Parathyroid adenoma (tissue), 2 donors: ENCODE results near the gene GADL1.

ENCODE experiments used
- H2AFZ ChIP-seq: fragments of 300-600 bp; sonication (generic); one replicate; pipeline ENCODE4 v1.7.0; 2017; ENCODE audit warnings: antibody characterized with exemption, mild to moderate bottlenecking
- H3K27ac ChIP-seq: fragments of 300-600 bp; sonication (generic); one replicate; pipeline ENCODE4 v1.7.0; 2017
- H3K27me3 ChIP-seq: fragments of 300-600 bp; sonication (generic); one replicate; pipeline ENCODE4 v1.7.0; 2017; ENCODE audit warnings: low read length; ENCODE audit not compliant: control insufficient read depth, insufficient read depth
- H3K36me3 ChIP-seq: fragments of 300-600 bp; sonication (generic); one replicate; pipeline ENCODE4 v1.7.0; 2017; ENCODE audit warnings: low read length; ENCODE audit not compliant: control insufficient read depth, insufficient read depth
- H3K4me1 ChIP-seq: fragments of 300-600 bp; sonication (generic); one replicate; pipeline ENCODE4 v1.7.0; 2017; ENCODE audit warnings: control low read depth
- H3K4me2 ChIP-seq: fragments of 300-600 bp; sonication (generic); one replicate; pipeline ENCODE4 v1.7.0; 2017; ENCODE audit warnings: low read length
- H3K4me3 ChIP-seq: fragments of 300-600 bp; sonication (generic); one replicate; pipeline ENCODE4 v1.7.0; 2017; ENCODE audit warnings: low read depth, low read length
- H3K79me2 ChIP-seq: fragments of 300-600 bp; sonication (generic); one replicate; pipeline ENCODE4 v1.7.0; 2017; ENCODE audit warnings: control low read depth
- H3K9ac ChIP-seq: fragments of 300-600 bp; sonication (generic); one replicate; pipeline ENCODE4 v1.7.0; 2017; ENCODE audit warnings: mild to moderate bottlenecking
- H3K9me3 ChIP-seq: fragments of 300-600 bp; sonication (generic); one replicate; pipeline ENCODE4 v1.7.0; 2017; ENCODE audit warnings: low read length; ENCODE audit not compliant: control insufficient read depth
- CTCF ChIP-seq: fragments of 300-600 bp; sonication (generic); IDR thresholded peaks from one replicate; pipeline ENCODE4 v1.7.0; 2017; ENCODE audit warnings: antibody characterized with exemption, mild to moderate bottlenecking
- donor health status: primary hyperparathyroidism.

Gene GADL1

DNA sequence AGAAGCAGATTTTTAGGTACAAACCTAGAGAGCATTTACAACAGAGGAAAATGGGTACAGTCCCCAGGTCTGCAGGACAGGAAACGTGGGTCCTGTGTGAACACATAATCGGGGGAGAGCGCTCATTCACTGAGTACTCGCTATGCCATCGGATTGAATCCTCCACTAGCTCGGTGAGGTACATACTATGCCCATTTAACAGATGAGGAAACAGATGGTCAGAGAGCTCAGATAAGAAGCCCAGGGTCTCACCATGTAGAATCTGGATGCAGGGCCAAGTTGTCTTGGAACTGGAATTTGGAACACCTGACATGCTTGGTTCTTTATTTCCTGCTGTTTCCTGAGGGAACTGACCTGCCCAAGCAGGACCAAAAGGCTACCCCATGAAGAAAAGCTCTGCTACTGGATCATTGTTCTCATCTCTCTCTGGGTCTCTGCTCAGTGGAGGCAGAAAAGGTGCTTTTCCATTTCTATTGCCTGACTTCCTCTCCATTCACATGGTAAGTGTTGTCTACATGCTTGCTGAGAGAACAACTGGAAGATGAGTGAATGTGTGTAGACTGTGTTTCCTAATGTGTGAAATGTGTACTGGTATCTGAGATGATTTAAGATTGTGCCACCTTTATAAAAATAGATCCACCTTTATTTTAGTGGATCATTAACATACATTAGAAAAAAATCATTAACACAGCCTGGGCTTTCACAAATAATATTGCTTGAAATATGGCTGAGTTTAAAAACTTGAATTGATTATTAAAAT, 199.0 kb downstream of the GADL1 start:
- Histone ChIP-seq H3K27me3 (no peaks in the 10 kb centered on the region), H3K9ac (no peak overlapping the region), H3K4me1 (peaks cover 3% of the 10 kb centered on the region), H3K9me3 (no peaks in the 10 kb centered on the region), H3K4me2 (no peak overlapping the region), H3K79me2 (no peaks in the 10 kb centered on the region), H3K27ac (no peak overlapping the region), H2AFZ (no peak overlapping the region), H3K36me3 (no peaks in the 10 kb centered on the region), H3K4me3 (no peak overlapping the region)
- no peak for TF ChIP-seq CTCF

GRCh38 chr3:30694668-30695067, 199.8 kb downstream of the GADL1 start:
- Histone ChIP-seq H3K9ac (no peak overlapping the region), H3K79me2 (no peaks in the 10 kb centered on the region), H3K9me3 (no peaks in the 10 kb centered on the region), H3K4me2 (no peak overlapping the region), H3K36me3 (no peaks in the 10 kb centered on the region), H2AFZ (no peak overlapping the region), H3K27me3 (no peaks in the 10 kb centered on the region), H3K27ac (no peak overlapping the region), H3K4me3 (no peak overlapping the region), H3K4me1 (peaks cover 3% of the 10 kb centered on the region)
- no peak for TF ChIP-seq CTCF

DNA sequence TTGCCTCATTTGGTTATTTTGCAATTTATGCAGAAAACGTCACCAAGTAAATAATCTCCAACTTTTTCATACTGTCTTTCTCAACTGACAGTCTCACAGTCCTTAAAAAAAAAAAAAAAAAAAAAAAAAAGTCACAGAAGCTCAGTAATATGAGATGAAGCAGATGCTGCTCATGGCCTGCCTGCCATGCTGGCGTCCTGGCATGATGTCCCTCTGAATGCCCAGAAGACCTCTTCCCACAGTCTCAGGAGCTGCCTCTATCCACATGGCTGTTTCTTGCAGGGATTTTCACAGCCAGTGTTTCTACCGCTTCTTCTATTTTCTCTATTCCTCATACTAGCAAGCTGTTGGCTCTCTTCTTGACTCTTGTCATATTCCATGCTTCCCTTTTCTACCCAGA, 200.3 kb downstream of the GADL1 start:
- H3K4me1 ChIP-seq, result peaks cover 7% of the 10 kb centered on the region
- H3K79me2 ChIP-seq, result no peaks in the 10 kb centered on the region
- no peaks in the 10 kb centered on the region for H3K9me3 ChIP-seq
- H3K27me3 ChIP-seq, result no peaks in the 10 kb centered on the region
- H3K9ac ChIP-seq, result no peak overlapping the region
- no peak overlapping the region for H3K27ac ChIP-seq
- H3K36me3 ChIP-seq, result no peaks in the 10 kb centered on the region
- TF ChIP-seq CTCF, result no peak
- no peak overlapping the region for H3K4me2 ChIP-seq
- no peak overlapping the region for H3K4me3 ChIP-seq
- no peak overlapping the region for H2AFZ ChIP-seq

DNA sequence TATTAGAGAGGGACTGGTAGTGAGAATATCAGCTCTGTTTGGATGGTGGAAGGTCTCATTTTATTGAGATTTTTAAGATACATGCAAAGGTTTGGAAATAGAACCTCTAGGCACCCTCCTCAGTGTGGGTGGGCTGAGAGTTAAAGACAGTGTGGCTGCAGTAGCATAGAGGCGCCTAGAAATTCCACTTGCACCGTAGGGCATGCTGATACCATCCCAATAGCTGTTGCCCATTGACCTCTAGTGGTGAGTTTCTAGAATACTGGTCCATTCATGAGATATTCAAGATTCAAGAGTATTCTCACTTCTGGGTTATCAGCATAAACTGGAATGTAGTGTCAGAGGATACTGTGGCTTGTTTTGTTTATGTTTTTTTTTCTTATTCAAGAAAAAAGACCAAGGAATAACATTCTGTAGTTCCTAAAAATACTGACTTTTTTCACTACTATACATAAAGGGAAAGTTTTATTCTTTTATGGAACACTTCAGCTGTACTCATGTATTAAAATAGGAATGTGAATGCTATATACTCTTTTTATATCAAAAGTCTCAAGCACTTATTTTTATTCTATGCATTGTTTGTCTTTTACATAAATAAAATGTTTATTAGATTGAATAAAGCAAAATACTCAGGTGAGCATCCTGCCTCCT, 200.9 kb downstream of the GADL1 start:
- Histone ChIP-seq H2AFZ (no peak overlapping the region), H3K9me3 (no peaks in the 10 kb centered on the region), H3K4me2 (no peak overlapping the region), H3K36me3 (no peaks in the 10 kb centered on the region), H3K27me3 (no peaks in the 10 kb centered on the region), H3K4me3 (no peak overlapping the region), H3K9ac (no peak overlapping the region), H3K4me1 (peaks cover 9% of the 10 kb centered on the region), H3K27ac (no peak overlapping the region), H3K79me2 (no peaks in the 10 kb centered on the region)
- peak; percentile 74 for TF ChIP-seq CTCF
